ENCODE measurements around the gene PARVA. TPM values are rescaled to one million over a fixed set of nuclear protein-coding genes. Genes with fewer than 3 reads are reported as not detected.

Gene PARVA
- total RNA-seq, 4 donors from 2014 or later = 181 to 228 (median 210) TPM

DNA sequence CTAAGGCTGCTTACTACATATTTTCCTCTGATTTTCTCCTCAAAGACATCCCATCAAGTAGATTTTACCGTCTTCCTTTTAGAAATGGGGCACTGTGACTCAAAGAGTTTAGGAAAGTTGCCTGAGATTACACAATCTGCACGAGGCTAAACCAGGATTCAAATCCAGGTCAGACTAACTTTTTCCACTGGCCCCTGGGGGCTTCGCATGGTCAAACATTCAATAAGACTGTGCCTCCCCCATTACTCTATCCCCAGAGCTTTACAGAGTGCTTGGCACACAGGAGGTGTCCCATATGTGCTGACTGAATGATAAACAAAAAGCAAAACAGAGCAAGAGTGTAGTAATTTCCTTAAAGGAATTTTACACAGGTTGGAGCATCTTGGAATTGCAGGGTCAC lies 178.8 kb downstream of the PARVA start:
- TF ChIP-seq, protein P1, sequence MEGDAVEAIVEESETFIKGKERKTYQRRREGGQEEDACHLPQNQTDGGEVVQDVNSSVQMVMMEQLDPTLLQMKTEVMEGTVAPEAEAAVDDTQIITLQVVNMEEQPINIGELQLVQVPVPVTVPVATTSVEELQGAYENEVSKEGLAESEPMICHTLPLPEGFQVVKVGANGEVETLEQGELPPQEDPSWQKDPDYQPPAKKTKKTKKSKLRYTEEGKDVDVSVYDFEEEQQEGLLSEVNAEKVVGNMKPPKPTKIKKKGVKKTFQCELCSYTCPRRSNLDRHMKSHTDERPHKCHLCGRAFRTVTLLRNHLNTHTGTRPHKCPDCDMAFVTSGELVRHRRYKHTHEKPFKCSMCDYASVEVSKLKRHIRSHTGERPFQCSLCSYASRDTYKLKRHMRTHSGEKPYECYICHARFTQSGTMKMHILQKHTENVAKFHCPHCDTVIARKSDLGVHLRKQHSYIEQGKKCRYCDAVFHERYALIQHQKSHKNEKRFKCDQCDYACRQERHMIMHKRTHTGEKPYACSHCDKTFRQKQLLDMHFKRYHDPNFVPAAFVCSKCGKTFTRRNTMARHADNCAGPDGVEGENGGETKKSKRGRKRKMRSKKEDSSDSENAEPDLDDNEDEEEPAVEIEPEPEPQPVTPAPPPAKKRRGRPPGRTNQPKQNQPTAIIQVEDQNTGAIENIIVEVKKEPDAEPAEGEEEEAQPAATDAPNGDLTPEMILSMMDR (IDR thresholded peaks at IDR 0.05) = no peak
- peak; percentile 16 to 54 for TF ChIP-seq POLR2AphosphoS5 (IDR thresholded peaks at IDR 0.05)
- TF ChIP-seq POLR2A (IDR thresholded peaks at IDR 0.05; ENCODE audit: low read depth) = no peak
- H3K4me3 ChIP-seq = no peak overlapping the region
- H3K27ac ChIP-seq (replicated peaks in 1 of 4) = peak overlapping the region; percentile 69 to 76 (median 76)
- H3K27me3 ChIP-seq = no peaks in the 10 kb centered on the region
- intact Hi-C loops (cut with DNase I) = loop anchor here (10.0 kb wide), 1 partner anchor 119 kb away; the partner anchor contains the start of gene TEAD1
- DNase-seq (ENCODE audit: extremely low spot score) = peak; percentile 83
- WGBS = 26% methylated on average over 3 of the region's 3 CpGs
- peaks cover 23 to 41% (median 34%) of the 10 kb centered on the region in 4 donors for H3K4me1 ChIP-seq
- H3K36me3 ChIP-seq = no peaks in the 10 kb centered on the region
- H3K9me3 ChIP-seq = no peaks in the 10 kb centered on the region

- Histone ChIP-seq H3K27me3 (no peaks in the 10 kb centered on the region), H3K27ac (replicated peaks in 1 of 4) (peak overlapping the region; percentile 69 to 76 (median 76)), H3K4me3 (no peak overlapping the region), H3K9me3 (no peaks in the 10 kb centered on the region), H3K36me3 (no peaks in the 10 kb centered on the region), H3K4me1 (peaks cover 23 to 41% (median 34%) of the 10 kb centered on the region in 4 donors)
- 22% methylated on average over 6 of the region's 6 CpGs for WGBS
- intact Hi-C loops (cut with DNase I) = loop anchor here (10.0 kb wide), 1 partner anchor 118 kb away; the partner anchor contains the start of gene TEAD1
- peak; percentile 93 for DNase-seq (ENCODE audit: extremely low spot score)
- no peak for TF ChIP-seq POLR2A (IDR thresholded peaks at IDR 0.05; ENCODE audit: low read depth)
- no peak for TF ChIP-seq EP300 (IDR thresholded peaks at IDR 0.05)
- TF ChIP-seq, protein P1 (IDR thresholded peaks at IDR 0.05) = no peak
- peak; percentile 61 to 68 for TF ChIP-seq POLR2AphosphoS5 (IDR thresholded peaks at IDR 0.05)
These were observed 179.5 kb downstream of the PARVA start for GRCh38 chr11:12556788-12557384.

DNA sequence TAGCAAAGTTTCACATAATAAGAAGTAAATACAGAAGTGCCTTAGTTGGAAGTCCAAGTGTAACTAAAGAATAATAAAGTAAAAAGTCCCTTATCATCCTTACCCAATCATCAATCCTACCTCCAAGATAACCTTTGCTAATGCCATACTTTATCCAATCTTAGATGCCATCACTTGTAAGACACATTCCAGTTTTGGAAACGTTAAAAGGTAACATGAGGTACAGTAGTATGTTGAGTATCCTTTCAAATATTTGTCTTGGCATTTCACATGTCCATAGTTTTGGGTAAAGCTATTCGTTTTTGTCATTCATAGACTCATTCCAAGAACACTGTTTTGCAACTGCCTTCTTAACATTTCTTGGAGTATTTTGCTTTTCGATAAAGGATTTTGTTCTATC lies 181.6 kb downstream of the PARVA start:
- Histone ChIP-seq H3K27ac (replicated peaks in 1 of 4) (no peak overlapping the region), H3K4me1 (peaks cover 19 to 29% (median 28%) of the 10 kb centered on the region in 4 donors), H3K36me3 (no peaks in the 10 kb centered on the region), H3K9me3 (no peaks in the 10 kb centered on the region), H3K27me3 (no peaks in the 10 kb centered on the region), H3K4me3 (no peak overlapping the region)
- no peak for DNase-seq (ENCODE audit: extremely low spot score)
- WGBS = 79% methylated on average over 3 of the region's 3 CpGs
- intact Hi-C loops (cut with DNase I) = loop anchor here (10.0 kb wide), 1 partner anchor 116 kb away; the partner anchor contains the start of gene TEAD1
- TF ChIP-seq POLR2A (IDR thresholded peaks at IDR 0.05; ENCODE audit: low read depth) (no peak), POLR2AphosphoS5 (IDR thresholded peaks at IDR 0.05) (no peak), EP300 (IDR thresholded peaks at IDR 0.05) (no peak)
- TF ChIP-seq, protein P1 (IDR thresholded peaks at IDR 0.05) = no peak

GRCh38 chr11:12560362-12560761 lies 183.0 kb downstream of the PARVA start:
- H3K27ac ChIP-seq (replicated peaks in 1 of 4) = no peak overlapping the region
- TF ChIP-seq POLR2AphosphoS5 (IDR thresholded peaks at IDR 0.05) = no peak
- no peak for TF ChIP-seq EP300 (IDR thresholded peaks at IDR 0.05)
- TF ChIP-seq POLR2A (IDR thresholded peaks at IDR 0.05; ENCODE audit: low read depth) = no peak
- TF ChIP-seq, protein P1 (IDR thresholded peaks at IDR 0.05) = no peak
- no peak for DNase-seq (ENCODE audit: extremely low spot score)
- H3K27me3 ChIP-seq = no peaks in the 10 kb centered on the region
- H3K4me3 ChIP-seq = no peak overlapping the region
- no peaks in the 10 kb centered on the region for H3K36me3 ChIP-seq
- peaks cover 19 to 24% (median 23%) of the 10 kb centered on the region in 4 donors for H3K4me1 ChIP-seq
- WGBS = 91% methylated on average over 3 of the region's 3 CpGs
- no peaks in the 10 kb centered on the region for H3K9me3 ChIP-seq
- intact Hi-C loops (cut with DNase I) = no loop called here

All from esophagus muscularis mucosa (tissue), 4 donors.